ENCODE data around the gene AHDC1.
"Not testable (repeated sequence)": the region's sequence is repeated elsewhere in the genome, so short reads cannot be mapped to it uniquely, and the experiment has no call there.

GRCh38 chr1:27538305-27538676, 65.7 kb downstream of the AHDC1 start:
- TF ChIP-seq POLR2AphosphoS5 (IDR thresholded peaks at IDR 0.05), result not testable (repeated sequence)
- TF ChIP-seq, protein P1, sequence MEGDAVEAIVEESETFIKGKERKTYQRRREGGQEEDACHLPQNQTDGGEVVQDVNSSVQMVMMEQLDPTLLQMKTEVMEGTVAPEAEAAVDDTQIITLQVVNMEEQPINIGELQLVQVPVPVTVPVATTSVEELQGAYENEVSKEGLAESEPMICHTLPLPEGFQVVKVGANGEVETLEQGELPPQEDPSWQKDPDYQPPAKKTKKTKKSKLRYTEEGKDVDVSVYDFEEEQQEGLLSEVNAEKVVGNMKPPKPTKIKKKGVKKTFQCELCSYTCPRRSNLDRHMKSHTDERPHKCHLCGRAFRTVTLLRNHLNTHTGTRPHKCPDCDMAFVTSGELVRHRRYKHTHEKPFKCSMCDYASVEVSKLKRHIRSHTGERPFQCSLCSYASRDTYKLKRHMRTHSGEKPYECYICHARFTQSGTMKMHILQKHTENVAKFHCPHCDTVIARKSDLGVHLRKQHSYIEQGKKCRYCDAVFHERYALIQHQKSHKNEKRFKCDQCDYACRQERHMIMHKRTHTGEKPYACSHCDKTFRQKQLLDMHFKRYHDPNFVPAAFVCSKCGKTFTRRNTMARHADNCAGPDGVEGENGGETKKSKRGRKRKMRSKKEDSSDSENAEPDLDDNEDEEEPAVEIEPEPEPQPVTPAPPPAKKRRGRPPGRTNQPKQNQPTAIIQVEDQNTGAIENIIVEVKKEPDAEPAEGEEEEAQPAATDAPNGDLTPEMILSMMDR (IDR thresholded peaks at IDR 0.05; ENCODE audit: poor library complexity, severe bottlenecking), result not testable (repeated sequence)

Data from neural cell (in vitro differentiated cells).